WTC11 (cell line): ENCODE results near the gene BCAS3. TPM values are rescaled to one million over a fixed set of nuclear protein-coding genes. Genes with fewer than 3 reads are reported as not detected.

Experiments
- ATAC-seq: fragments of 200-7000 bp; cut with Tn5 transposase; 2 replicates; pipeline ENCODE4 v1.10.0; 2021; ENCODE audit warnings: mild to moderate bottlenecking, moderate library complexity
- CTCF ChIA-PET: fragments of 300-600 bp; sonication (Branson Sonifier 250); formaldehyde crosslinking; loops from one replicate; lab custom pipeline; 2021; ENCODE audit warnings: antibody characterized with exemption; lab: Charles Lee
- POLR2A ChIA-PET: fragments of 350-600 bp; sonication (Branson Sonifier 250); formaldehyde crosslinking; loops from one replicate; lab custom pipeline; 2021; ENCODE audit warnings: antibody characterized with exemption; lab: Charles Lee
- DNase-seq: peaks from one replicate; pipeline ENCODE4 v3.0.0; 2021; ENCODE audit warnings: low spot score
- H3K27ac Mint-ChIP-seq: 2 replicates; pipeline ENCODE4 v1.8.0; 2021; ENCODE audit warnings: mixed read lengths
- H3K27me3 Mint-ChIP-seq: 2 replicates; pipeline ENCODE4 v1.8.0; 2021; ENCODE audit warnings: low read depth, mild to moderate bottlenecking, moderate library complexity, mixed read lengths
- H3K36me3 Mint-ChIP-seq: 2 replicates; pipeline ENCODE4 v1.8.0; 2021; ENCODE audit warnings: mixed read lengths
- H3K4me1 Mint-ChIP-seq: 2 replicates; pipeline ENCODE4 v1.8.0; 2022; ENCODE audit warnings: mixed read lengths
- H3K4me3 Mint-ChIP-seq: 2 replicates; pipeline ENCODE4 v1.8.0; 2021; ENCODE audit warnings: mild to moderate bottlenecking, moderate library complexity, mixed read lengths
- H3K9me3 Mint-ChIP-seq: 2 replicates; pipeline ENCODE4 v1.8.0; 2021; ENCODE audit warnings: mixed read lengths
- ELF4 ChIP-seq: sonication (generic); formaldehyde crosslinking; IDR thresholded peaks from 2 replicates; pipeline ENCODE4 v1.8.1; 2022; ENCODE audit warnings: low read depth, mild to moderate bottlenecking, moderate library complexity, missing genetic modification reagents
- ETV6 ChIP-seq: sonication (generic); formaldehyde crosslinking; IDR thresholded peaks from 2 replicates; pipeline ENCODE4 v1.8.1; 2022; ENCODE audit warnings: mild to moderate bottlenecking, missing genetic modification reagents
- FOXK1 ChIP-seq: sonication (generic); formaldehyde crosslinking; IDR thresholded peaks from 2 replicates; pipeline ENCODE4 v1.8.0; 2022; ENCODE audit warnings: mild to moderate bottlenecking, moderate library complexity, missing genetic modification reagents
- GRHL2 ChIP-seq: fragments of 250-450 bp; sonication (Bioruptor Pico); IDR thresholded peaks from 2 replicates; pipeline ENCODE4 v1.8.0; 2022; ENCODE audit warnings: mild to moderate bottlenecking, moderate library complexity; ENCODE audit not compliant: insufficient replicate concordance, severe bottlenecking
- HMGA2 ChIP-seq: fragments of 250-450 bp; sonication (Bioruptor Pico); IDR thresholded peaks from 2 replicates; pipeline ENCODE4 v1.4.0; 2021; ENCODE audit warnings: mild to moderate bottlenecking, moderate library complexity
- JUN ChIP-seq: sonication (generic); formaldehyde crosslinking; IDR thresholded peaks from 2 replicates; pipeline ENCODE4 v1.8.0; 2023; ENCODE audit warnings: mild to moderate bottlenecking, missing genetic modification reagents
- NFE2L1 ChIP-seq: sonication (generic); formaldehyde crosslinking; IDR thresholded peaks from 2 replicates; pipeline ENCODE4 v1.8.1; 2023; ENCODE audit warnings: missing genetic modification reagents
- NR2C2 ChIP-seq: sonication (generic); formaldehyde crosslinking; IDR thresholded peaks from 2 replicates; pipeline ENCODE4 v1.8.0; 2022; ENCODE audit warnings: mild to moderate bottlenecking, missing genetic modification reagents
- PRRX2 ChIP-seq: fragments of 250-450 bp; sonication (Bioruptor Pico); IDR thresholded peaks from 2 replicates; pipeline ENCODE4 v1.8.0; 2021; ENCODE audit warnings: mild to moderate bottlenecking
- SMAD3 ChIP-seq: sonication (generic); formaldehyde crosslinking; IDR thresholded peaks from 2 replicates; pipeline ENCODE4 v1.8.0; 2022; ENCODE audit warnings: missing genetic modification reagents, mild to moderate bottlenecking, borderline replicate concordance
- SOX15 ChIP-seq: fragments of 250-450 bp; sonication (Bioruptor Pico); IDR thresholded peaks from 2 replicates; pipeline ENCODE4 v1.9.0; 2021; ENCODE audit warnings: mild to moderate bottlenecking
- ZNF138 ChIP-seq: sonication (generic); formaldehyde crosslinking; conservative IDR thresholded peaks from 2 replicates; pipeline ENCODE4 v1.8.1; 2022; ENCODE audit warnings: mild to moderate bottlenecking, moderate library complexity, missing genetic modification reagents
- ZNF219 ChIP-seq: sonication (generic); formaldehyde crosslinking; IDR thresholded peaks from 2 replicates; pipeline ENCODE4 v1.8.0; 2023; ENCODE audit warnings: missing genetic modification reagents, mild to moderate bottlenecking, borderline replicate concordance
- ZNF416 ChIP-seq: fragments of 250-450 bp; sonication (Bioruptor Pico); IDR thresholded peaks from 2 replicates; pipeline ENCODE4 v1.9.0; 2021; ENCODE audit warnings: mild to moderate bottlenecking, inconsistent platforms
- total RNA-seq: library from RNA; stranded (reverse); gene quantifications from 3 replicates; pipeline ENCODE4 v1.2.3, GENCODE V29; 2021
- TF ChIP-seq, protein P1 (sequence below): sonication (generic); formaldehyde crosslinking; IDR thresholded peaks from 2 replicates; pipeline ENCODE4 v1.8.1; 2023; ENCODE audit warnings: mild to moderate bottlenecking, missing genetic modification reagents, moderate library complexity
- TF ChIP-seq, protein P2 (sequence below): fragments of 250-450 bp; sonication (Bioruptor Pico); conservative IDR thresholded peaks from 2 replicates; pipeline ENCODE4 v1.9.0; 2021; ENCODE audit warnings: mild to moderate bottlenecking
- TF ChIP-seq, protein P3 (sequence below): sonication (generic); formaldehyde crosslinking; IDR thresholded peaks from 2 replicates; pipeline ENCODE4 v1.8.1; 2022; ENCODE audit warnings: mild to moderate bottlenecking, moderate library complexity, missing genetic modification reagents
- TF ChIP-seq, protein P4 (sequence below): sonication (generic); formaldehyde crosslinking; IDR thresholded peaks from 2 replicates; pipeline ENCODE4 v1.8.0; 2022; ENCODE audit warnings: mild to moderate bottlenecking, missing genetic modification reagents
- TF ChIP-seq, protein P5 (sequence below): sonication (generic); formaldehyde crosslinking; IDR thresholded peaks from 2 replicates; pipeline ENCODE4 v1.8.1; 2023; ENCODE audit warnings: mild to moderate bottlenecking, missing genetic modification reagents
- TF ChIP-seq, protein P6 (sequence below): sonication (generic); formaldehyde crosslinking; IDR thresholded peaks from 2 replicates; pipeline ENCODE4 v1.8.1; 2023; ENCODE audit warnings: mild to moderate bottlenecking, missing genetic modification reagents, moderate library complexity

The BCAS3 gene
- total RNA-seq, 1 experiment from 2014 or later: 15.5 TPM

DNA sequence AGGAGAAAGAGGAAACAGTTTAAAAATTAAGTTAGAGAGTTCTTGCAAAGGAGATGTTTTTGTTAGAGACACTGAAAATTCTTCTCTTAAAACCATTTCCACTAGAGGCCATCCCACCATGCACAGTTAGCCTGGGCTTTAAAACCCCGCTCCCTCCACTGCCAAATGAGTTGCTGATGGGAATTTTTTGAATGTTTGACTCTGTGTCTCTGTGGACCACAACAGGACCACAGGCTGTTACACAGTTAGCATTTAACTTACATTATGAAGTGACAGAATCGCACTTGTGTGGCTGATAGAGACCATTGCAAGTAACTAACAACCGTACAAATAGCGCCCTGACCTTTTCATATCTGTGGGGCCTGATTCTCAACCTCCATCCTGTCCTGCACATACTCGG lies 647.3 kb downstream of the BCAS3 start:
- ChIA-PET POLR2A (no interaction called here), CTCF (no interaction called here)
- H3K4me3 Mint-ChIP-seq: no peak overlapping the region
- DNase-seq: no peak
- no peaks in the 10 kb centered on the region for H3K9me3 Mint-ChIP-seq
- H3K27me3 Mint-ChIP-seq: no peaks in the 10 kb centered on the region; the same call in 1 of the 2 replicates
- no peak overlapping the region for H3K27ac Mint-ChIP-seq
- no peaks in the 10 kb centered on the region for H3K36me3 Mint-ChIP-seq
- no peak for ATAC-seq
- peaks cover 21% of the 10 kb centered on the region for H3K4me1 Mint-ChIP-seq
- TF ChIP-seq GRHL2 (CRISPR knock-in tag) (no peak), FOXK1 (CRISPR knock-in tag) (no peak), ZNF138 (CRISPR knock-in tag) (no peak)
- TF ChIP-seq, protein P1, sequence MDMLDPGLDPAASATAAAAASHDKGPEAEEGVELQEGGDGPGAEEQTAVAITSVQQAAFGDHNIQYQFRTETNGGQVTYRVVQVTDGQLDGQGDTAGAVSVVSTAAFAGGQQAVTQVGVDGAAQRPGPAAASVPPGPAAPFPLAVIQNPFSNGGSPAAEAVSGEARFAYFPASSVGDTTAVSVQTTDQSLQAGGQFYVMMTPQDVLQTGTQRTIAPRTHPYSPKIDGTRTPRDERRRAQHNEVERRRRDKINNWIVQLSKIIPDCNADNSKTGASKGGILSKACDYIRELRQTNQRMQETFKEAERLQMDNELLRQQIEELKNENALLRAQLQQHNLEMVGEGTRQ (CRISPR knock-in tag): no peak
- TF ChIP-seq, protein P2, sequence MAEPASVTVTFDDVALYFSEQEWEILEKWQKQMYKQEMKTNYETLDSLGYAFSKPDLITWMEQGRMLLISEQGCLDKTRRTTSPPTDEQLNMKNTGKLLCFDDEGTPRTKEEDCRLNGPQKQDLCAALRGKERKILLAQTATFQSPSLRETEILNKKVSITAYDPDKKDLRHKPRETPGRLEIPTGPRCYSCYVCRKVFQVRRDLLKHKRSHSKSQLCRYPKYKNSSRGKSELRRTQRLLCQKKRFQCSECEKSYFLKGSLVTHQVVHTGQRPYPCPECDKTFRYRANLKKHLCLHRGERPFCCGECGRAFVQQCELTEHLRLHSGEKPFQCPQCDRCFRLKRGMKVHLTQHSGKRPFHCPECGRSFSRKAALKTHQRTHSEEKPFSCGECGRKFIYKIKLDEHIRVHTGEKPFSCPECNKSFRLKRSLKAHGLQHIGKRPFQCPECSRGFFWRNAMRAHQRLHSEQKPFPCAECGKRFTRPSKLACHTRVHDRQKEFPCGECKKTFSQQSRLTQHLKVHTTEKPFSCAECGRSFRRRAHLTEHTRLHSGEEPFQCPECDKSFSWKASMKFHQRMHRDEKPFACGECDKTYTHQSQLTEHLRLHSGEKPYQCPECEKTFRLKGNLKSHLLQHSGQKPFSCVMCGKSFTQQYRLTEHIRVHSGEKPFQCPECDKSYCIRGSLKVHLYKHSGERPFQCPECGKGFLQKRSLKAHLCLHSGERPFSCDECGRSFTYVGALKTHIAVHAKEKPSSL (CRISPR knock-in tag): no peak
- TF ChIP-seq, protein P3, sequence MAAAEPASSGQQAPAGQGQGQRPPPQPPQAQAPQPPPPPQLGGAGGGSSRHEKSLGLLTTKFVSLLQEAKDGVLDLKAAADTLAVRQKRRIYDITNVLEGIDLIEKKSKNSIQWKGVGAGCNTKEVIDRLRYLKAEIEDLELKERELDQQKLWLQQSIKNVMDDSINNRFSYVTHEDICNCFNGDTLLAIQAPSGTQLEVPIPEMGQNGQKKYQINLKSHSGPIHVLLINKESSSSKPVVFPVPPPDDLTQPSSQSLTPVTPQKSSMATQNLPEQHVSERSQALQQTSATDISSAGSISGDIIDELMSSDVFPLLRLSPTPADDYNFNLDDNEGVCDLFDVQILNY (CRISPR knock-in tag): no peak

DNA sequence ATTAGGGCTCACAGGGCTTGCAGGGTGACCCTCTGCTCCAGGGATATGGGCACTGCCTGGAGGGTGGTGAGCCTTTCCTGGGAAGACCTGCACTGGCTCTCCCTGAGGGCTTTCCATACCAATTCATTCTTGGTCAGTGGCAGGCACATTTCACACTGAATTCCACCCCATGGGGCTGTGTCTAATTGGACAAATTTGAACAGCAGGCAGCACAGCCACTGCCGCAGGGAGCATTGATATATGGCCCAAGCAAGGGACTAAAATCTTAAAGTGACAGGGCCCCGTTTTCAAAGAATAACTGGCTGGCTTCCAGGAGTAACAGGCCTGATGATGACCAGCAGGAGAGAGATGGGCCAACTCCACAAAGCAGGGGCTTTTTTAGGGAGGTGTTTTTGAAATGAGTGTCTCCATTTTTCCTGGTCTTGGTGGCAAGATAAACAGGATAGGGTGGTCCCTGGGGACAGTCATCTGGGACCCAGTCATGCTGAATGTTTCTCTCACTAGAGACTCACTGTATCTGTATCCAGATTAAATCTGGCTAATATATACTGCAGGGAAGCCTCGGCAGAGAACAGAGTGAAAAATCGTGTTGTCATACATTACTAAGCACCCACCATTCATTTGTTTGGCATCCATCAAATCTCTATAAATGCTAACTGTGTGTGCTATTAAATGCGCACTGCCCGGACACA lies 647.9 kb downstream of the BCAS3 start:
- ChIA-PET POLR2A (no interaction called here), CTCF (no interaction called here)
- no peaks in the 10 kb centered on the region for H3K36me3 Mint-ChIP-seq
- no peak overlapping the region for H3K27ac Mint-ChIP-seq
- TF ChIP-seq SMAD3 (no peak), ELF4 (CRISPR knock-in tag) (no peak), HMGA2 (no peak), NR2C2 (CRISPR knock-in tag) (no peak), NFE2L1 (CRISPR knock-in tag) (no peak), SOX15 (CRISPR knock-in tag) (no peak), ZNF416 (CRISPR knock-in tag) (no peak), PRRX2 (CRISPR knock-in tag) (no peak), ETV6 (CRISPR knock-in tag) (no peak), ZNF219 (CRISPR knock-in tag) (no peak), JUN (CRISPR knock-in tag) (no peak)
- TF ChIP-seq, protein P4, sequence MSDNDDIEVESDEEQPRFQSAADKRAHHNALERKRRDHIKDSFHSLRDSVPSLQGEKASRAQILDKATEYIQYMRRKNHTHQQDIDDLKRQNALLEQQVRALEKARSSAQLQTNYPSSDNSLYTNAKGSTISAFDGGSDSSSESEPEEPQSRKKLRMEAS (CRISPR knock-in tag): no peak
- TF ChIP-seq, protein P5, sequence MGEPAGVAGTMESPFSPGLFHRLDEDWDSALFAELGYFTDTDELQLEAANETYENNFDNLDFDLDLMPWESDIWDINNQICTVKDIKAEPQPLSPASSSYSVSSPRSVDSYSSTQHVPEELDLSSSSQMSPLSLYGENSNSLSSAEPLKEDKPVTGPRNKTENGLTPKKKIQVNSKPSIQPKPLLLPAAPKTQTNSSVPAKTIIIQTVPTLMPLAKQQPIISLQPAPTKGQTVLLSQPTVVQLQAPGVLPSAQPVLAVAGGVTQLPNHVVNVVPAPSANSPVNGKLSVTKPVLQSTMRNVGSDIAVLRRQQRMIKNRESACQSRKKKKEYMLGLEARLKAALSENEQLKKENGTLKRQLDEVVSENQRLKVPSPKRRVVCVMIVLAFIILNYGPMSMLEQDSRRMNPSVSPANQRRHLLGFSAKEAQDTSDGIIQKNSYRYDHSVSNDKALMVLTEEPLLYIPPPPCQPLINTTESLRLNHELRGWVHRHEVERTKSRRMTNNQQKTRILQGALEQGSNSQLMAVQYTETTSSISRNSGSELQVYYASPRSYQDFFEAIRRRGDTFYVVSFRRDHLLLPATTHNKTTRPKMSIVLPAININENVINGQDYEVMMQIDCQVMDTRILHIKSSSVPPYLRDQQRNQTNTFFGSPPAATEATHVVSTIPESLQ: no peak
- TF ChIP-seq, protein P6, sequence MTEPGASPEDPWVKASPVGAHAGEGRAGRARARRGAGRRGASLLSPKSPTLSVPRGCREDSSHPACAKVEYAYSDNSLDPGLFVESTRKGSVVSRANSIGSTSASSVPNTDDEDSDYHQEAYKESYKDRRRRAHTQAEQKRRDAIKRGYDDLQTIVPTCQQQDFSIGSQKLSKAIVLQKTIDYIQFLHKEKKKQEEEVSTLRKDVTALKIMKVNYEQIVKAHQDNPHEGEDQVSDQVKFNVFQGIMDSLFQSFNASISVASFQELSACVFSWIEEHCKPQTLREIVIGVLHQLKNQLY (CRISPR knock-in tag): no peak
- no peak overlapping the region for H3K4me3 Mint-ChIP-seq
- H3K4me1 Mint-ChIP-seq: peaks cover 21% of the 10 kb centered on the region
- DNase-seq: no peak
- no peaks in the 10 kb centered on the region for H3K9me3 Mint-ChIP-seq
- no peaks in the 10 kb centered on the region; the same call in 1 of the 2 replicates for H3K27me3 Mint-ChIP-seq
- ATAC-seq: no peak
